ENCODE results near the gene FKBP7.

FKBP7 gene

DNA sequence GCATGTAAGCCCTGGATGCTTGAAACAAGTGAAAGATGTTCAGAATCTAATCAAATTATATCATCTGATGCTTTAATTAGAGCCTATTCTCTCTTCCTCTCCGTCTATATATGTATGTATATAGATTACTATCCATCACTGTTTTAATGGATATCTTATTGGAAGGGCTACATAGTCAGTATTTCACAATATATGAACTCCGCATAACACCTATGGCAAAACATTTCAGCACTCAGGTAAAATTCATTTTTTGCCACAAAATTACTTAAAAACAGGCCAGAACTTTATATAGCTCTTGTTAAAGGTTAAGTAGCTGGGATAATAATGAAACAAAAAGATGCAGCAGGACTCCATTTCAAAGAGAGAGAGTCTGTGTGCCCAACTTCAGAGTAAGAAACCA, 26.1 kb downstream of the FKBP7 start:
- in situ Hi-C loops (cut with HindIII; ENCODE audit: low sequenced_read_pairs), result no loop called here
- DNase-seq (ENCODE audit: low read depth, low spot score), result no peak
- H3K4me3 ChIP-seq (ENCODE audit: low read depth, low read length), result no peak overlapping the region
- TF ChIP-seq, protein P1, sequence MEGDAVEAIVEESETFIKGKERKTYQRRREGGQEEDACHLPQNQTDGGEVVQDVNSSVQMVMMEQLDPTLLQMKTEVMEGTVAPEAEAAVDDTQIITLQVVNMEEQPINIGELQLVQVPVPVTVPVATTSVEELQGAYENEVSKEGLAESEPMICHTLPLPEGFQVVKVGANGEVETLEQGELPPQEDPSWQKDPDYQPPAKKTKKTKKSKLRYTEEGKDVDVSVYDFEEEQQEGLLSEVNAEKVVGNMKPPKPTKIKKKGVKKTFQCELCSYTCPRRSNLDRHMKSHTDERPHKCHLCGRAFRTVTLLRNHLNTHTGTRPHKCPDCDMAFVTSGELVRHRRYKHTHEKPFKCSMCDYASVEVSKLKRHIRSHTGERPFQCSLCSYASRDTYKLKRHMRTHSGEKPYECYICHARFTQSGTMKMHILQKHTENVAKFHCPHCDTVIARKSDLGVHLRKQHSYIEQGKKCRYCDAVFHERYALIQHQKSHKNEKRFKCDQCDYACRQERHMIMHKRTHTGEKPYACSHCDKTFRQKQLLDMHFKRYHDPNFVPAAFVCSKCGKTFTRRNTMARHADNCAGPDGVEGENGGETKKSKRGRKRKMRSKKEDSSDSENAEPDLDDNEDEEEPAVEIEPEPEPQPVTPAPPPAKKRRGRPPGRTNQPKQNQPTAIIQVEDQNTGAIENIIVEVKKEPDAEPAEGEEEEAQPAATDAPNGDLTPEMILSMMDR (IDR thresholded peaks at IDR 0.05; ENCODE audit: low read depth, low read length), result no peak

DNA sequence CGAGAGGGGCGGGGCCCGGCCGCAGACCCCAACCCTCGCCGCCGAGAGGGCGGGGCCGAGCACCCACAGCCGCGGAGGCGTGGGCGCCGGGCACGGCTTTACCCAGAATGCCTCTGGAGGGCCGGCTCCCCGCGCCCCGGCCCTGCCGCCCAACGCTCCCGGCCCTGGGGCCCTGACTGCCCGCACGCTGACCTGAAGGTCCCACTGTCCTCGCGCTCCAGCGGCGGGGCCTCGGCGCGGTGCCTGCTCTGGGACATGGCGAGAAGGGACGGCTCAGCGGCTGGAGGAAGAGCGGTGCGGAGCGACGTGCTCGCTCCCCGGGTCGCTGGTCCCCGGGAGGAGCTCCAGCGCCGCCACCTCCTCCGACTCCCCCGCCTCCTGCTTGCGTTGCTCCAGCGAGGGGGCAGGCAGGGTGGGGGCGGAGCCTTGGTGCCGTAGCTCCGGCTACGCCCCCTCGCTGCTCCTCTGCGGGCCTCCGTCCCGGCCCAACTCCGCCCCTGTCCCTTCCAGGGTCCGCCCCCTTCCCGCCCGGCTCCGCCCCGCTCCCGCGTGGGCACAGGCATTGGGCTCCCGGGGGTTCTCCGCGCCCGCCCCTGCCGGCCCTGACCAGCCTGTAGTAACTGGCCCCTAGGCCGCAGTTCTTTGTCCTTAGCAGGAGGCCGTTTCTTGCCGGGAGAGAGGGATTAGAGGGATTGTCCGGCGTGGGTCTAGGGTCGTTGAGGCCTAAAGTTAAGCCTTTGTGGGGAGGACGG, 27.4 kb downstream of the FKBP7 start, which contains the start of the genes PJVK and PRKRA:
Gene PJVK, plus strand, starts transcription at position 605 of the 752 bp plus-strand sequence. CDS start 2,032 bp downstream, outside the sequence.
Gene PRKRA, minus strand, starts transcription at position 402 of the 752 bp plus-strand sequence. Its CDS starts 145 bp downstream, at position 257.
- TF ChIP-seq, protein P1 (IDR thresholded peaks at IDR 0.05; ENCODE audit: low read depth, low read length), result no peak
- H3K4me3 ChIP-seq (ENCODE audit: low read depth, low read length), result peak within 1 kb of the TSS; percentile 55
- in situ Hi-C loops (cut with HindIII; ENCODE audit: low sequenced_read_pairs), result no loop called here
- peak; percentile 98 for DNase-seq (ENCODE audit: low read depth, low spot score)

GRCh38 chr2:178450524-178450773, 28.0 kb downstream of the FKBP7 start:
- H3K4me3 ChIP-seq (ENCODE audit: low read depth, low read length), result peak overlapping the region; percentile 55
- in situ Hi-C loops (cut with HindIII; ENCODE audit: low sequenced_read_pairs), result no loop called here
- DNase-seq (ENCODE audit: low read depth, low spot score), result no peak
- TF ChIP-seq, protein P1 (IDR thresholded peaks at IDR 0.05; ENCODE audit: low read depth, low read length), result no peak

DNA sequence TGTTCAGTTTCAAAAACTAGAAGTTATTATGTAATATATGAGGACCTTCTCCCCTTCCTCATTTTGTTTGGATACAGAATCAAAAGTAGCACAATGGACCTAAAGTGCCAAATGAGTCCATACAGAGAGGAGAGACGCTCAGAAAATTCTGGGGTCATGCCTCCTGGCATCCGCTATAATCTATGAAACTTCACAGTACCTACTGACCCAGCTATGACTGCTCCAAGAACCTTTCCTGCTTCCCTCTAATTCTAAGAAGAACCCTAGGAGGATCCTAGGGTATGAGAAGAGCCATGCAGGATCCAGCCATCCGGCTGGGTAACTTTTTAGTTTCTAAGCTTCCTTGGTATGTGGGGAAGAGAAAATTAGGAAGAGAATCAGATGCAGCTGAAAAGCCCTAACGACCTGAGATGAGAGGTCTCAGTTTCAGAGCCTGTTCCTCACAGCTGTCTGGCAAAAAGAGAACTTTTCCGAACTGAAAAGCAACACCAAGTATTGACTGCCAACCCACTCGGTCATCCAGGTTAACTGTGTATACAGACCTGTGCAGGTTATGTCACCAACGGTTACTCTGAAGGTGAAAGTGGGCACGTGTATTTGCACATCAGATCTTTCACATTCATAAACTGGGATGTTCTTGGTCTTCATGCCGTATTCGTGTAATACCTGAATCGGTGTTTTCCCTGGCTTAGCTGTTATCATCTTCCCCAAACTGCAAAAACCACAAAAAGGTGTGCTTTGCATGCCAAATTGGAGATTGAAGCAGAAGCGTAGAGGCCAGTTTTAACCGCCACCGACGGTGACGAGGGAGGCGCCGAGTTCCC, 28.5 kb downstream of the FKBP7 start:
- peak; percentile 15 for DNase-seq (ENCODE audit: low read depth, low spot score)
- H3K4me3 ChIP-seq (ENCODE audit: low read depth, low read length), result peak overlapping the region; percentile 55
- TF ChIP-seq, protein P1 (IDR thresholded peaks at IDR 0.05; ENCODE audit: low read depth, low read length), result no peak
- in situ Hi-C loops (cut with HindIII; ENCODE audit: low sequenced_read_pairs), result no loop called here

DNA sequence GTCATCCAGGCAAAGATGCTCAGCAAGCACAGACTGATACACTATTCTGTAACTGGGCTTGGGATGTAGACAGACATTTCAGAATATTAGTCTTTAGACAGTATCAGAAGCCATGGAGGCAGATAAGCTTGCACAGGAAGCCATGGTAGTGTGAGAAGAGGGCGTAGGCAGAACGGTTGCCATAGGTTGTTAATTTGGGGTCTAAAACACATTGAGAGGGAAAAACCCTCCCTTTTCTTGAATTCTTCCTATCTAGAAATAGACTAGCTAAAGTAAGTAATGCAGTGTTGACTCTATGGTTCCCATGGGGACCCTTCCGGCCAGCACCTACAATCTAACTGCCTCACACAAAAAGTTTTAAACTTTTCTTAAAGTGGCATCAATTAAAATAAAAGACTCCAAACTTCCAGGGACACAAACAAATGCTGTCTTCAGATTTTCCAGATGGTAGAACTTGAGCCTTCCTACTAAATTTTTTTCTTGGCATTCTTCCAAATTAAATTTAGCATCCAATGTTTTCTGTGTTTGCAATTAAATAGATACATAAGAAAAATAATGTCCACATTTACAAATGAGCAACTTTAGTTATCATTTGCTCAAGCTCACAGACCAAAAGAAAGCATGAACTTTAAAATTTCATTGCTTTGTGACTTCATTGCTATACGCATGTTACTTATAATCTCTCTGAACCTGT, 29.3 kb downstream of the FKBP7 start:
- in situ Hi-C loops (cut with HindIII; ENCODE audit: low sequenced_read_pairs), result no loop called here

DNA sequence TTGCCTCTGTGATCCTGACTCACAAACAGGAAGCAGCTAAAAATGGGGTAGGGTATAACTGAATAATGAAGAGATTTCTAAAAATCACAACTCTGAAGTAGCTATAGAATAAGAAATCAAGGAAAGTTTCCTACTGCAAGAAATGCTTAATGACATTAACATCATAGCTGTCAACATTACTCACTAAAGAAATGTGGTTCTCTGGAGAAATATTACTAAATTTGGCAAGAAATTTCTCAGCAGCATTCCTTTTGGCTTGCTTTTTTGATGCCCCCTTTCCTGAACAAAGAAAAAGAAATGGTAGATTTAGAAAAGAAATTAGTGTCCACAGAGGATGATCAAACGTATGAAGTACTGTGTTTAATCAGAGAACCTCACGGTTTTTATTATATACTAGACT, 37.0 kb downstream of the FKBP7 start:
- DNase-seq (ENCODE audit: low read depth, low spot score), result no peak
- in situ Hi-C loops (cut with HindIII; ENCODE audit: low sequenced_read_pairs), result no loop called here
- H3K4me3 ChIP-seq (ENCODE audit: low read depth, low read length), result no peak overlapping the region
- TF ChIP-seq, protein P1 (IDR thresholded peaks at IDR 0.05; ENCODE audit: low read depth, low read length), result no peak

More for the DNA sequence above, 29.3 kb downstream of the FKBP7 start:
- DNase-seq (ENCODE audit: low read depth, low spot score), result peak; percentile 13
- H3K4me3 ChIP-seq (ENCODE audit: low read depth, low read length), result no peak overlapping the region
- TF ChIP-seq, protein P1 (IDR thresholded peaks at IDR 0.05; ENCODE audit: low read depth, low read length), result no peak

All from astrocyte of the spinal cord (primary cell).